Measurements from ENCODE around the gene SLC17A4.

DNA sequence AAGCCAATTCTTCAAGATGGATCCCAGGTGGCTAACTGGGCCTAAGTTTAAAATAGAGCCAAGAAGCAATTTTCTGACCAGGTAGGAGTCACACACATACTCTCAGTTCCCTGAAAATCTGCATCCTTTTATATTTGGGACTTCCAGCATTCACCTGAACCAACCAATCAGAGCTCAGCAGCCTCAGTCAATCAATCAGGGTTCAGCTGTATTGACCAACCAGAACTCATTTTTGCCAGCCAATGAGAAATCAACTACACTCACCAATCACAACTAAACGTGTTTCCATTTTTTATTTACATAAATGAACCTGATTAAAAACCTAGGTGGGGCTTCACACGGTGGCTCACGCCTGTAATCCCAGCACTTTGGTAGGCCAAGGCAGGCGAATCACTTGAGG is 37.5 kb downstream of the SLC17A4 start:
- no peak for TF ChIP-seq POLR2A (IDR thresholded peaks at IDR 0.05)
- TF ChIP-seq, protein P1, sequence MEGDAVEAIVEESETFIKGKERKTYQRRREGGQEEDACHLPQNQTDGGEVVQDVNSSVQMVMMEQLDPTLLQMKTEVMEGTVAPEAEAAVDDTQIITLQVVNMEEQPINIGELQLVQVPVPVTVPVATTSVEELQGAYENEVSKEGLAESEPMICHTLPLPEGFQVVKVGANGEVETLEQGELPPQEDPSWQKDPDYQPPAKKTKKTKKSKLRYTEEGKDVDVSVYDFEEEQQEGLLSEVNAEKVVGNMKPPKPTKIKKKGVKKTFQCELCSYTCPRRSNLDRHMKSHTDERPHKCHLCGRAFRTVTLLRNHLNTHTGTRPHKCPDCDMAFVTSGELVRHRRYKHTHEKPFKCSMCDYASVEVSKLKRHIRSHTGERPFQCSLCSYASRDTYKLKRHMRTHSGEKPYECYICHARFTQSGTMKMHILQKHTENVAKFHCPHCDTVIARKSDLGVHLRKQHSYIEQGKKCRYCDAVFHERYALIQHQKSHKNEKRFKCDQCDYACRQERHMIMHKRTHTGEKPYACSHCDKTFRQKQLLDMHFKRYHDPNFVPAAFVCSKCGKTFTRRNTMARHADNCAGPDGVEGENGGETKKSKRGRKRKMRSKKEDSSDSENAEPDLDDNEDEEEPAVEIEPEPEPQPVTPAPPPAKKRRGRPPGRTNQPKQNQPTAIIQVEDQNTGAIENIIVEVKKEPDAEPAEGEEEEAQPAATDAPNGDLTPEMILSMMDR (IDR thresholded peaks at IDR 0.05), result no peak

Data from tibial nerve (tissue), 3 donors.